Neural progenitor cell (in vitro differentiated cells): ENCODE results near the gene SPECC1L.
"Not testable (repeated sequence)": the region's sequence is repeated elsewhere in the genome, so short reads cannot be mapped to it uniquely, and the experiment has no call there.

Experiments used
- EZH2 ChIP-seq: fragments of 200-600 bp; sonication (generic); IDR thresholded peaks from 2 replicates; pipeline ENCODE4 v1.6.1; 2017; ENCODE audit warnings: antibody characterized with exemption, mild to moderate bottlenecking, moderate library complexity
- EZH2phosphoT487 ChIP-seq: fragments of 200-600 bp; sonication (generic); IDR thresholded peaks from 2 replicates; pipeline ENCODE4 v1.6.1; 2017; ENCODE audit warnings: antibody characterized with exemption
- TF ChIP-seq, protein P1 (sequence below): fragments of 200-600 bp; sonication (generic); IDR thresholded peaks from 2 replicates; pipeline ENCODE4 v1.5.1; 2017; ENCODE audit warnings: antibody characterized with exemption, mild to moderate bottlenecking

DNA sequence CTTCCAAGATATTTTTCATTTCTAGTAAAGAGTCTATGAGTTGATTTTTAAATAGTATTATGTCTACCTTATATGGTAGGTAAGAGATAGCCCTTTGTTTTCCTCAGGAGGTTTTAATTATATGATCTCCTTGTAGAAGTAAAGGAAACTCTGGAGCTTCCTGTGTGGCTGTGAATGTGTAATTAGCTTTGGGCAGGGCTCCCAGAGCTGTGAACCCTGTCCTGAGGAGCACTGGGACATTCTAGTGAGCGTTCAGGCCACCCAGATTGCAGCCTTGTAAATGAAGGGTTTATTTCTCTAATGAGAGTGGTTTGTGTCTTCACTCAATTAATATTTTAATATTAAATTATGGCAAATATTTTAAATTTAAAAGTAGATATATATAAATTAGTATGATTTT, 24.3 kb downstream of the SPECC1L start:
- not testable (repeated sequence) for TF ChIP-seq EZH2phosphoT487, EZH2
- TF ChIP-seq, protein P1, sequence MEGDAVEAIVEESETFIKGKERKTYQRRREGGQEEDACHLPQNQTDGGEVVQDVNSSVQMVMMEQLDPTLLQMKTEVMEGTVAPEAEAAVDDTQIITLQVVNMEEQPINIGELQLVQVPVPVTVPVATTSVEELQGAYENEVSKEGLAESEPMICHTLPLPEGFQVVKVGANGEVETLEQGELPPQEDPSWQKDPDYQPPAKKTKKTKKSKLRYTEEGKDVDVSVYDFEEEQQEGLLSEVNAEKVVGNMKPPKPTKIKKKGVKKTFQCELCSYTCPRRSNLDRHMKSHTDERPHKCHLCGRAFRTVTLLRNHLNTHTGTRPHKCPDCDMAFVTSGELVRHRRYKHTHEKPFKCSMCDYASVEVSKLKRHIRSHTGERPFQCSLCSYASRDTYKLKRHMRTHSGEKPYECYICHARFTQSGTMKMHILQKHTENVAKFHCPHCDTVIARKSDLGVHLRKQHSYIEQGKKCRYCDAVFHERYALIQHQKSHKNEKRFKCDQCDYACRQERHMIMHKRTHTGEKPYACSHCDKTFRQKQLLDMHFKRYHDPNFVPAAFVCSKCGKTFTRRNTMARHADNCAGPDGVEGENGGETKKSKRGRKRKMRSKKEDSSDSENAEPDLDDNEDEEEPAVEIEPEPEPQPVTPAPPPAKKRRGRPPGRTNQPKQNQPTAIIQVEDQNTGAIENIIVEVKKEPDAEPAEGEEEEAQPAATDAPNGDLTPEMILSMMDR = not testable (repeated sequence)
